Esophagus mucosa (tissue), 1 donor: ENCODE measurements around the gene LRP1B. TPM values are rescaled to one million over a fixed set of nuclear protein-coding genes. Genes with fewer than 3 reads are reported as not detected.

Source experiments
- ATAC-seq: fragments of 200-7000 bp; cut with Tn5 transposase; one replicate; pipeline ENCODE4 v1.9.1; 2020
- total RNA-seq: library from RNA; stranded (reverse); gene quantifications from one replicate; pipeline ENCODE4 v1.2.4, GENCODE V29; 2023
- donor health status: DM: yes; HTN: yes; CAD: no.

Gene LRP1B
- total RNA-seq, 1 donor from 2014 or later: 0.40 TPM

DNA sequence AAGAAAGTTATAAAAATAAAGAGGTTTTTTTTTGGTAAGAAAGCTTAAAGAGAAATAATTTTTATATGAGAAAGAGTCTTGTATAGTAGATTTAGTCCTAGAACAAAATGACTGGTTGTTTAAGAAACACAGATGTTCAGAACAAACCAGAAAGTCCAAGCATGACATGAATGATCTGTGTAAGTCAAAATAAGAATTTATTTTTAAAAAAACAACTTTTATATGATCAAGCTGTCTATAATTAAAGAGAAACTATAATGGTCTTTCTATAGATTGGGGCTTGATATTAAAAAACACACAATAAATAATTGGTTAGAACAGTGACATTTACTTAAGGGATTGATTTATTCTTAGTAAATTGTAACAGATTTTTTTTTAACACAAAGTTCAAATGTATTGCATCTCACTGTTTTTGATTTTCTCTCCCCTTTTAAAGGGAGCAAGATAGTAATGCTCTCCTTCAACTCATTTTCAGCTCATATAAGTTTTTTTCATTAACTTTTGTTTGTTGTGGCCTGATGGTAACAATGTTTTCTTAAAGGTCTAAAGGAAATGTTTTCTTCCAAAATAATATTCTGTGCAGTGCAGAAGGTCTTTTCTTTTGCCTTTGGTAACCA is 1256.8 kb downstream of the LRP1B start:
- ATAC-seq: no peak

DNA sequence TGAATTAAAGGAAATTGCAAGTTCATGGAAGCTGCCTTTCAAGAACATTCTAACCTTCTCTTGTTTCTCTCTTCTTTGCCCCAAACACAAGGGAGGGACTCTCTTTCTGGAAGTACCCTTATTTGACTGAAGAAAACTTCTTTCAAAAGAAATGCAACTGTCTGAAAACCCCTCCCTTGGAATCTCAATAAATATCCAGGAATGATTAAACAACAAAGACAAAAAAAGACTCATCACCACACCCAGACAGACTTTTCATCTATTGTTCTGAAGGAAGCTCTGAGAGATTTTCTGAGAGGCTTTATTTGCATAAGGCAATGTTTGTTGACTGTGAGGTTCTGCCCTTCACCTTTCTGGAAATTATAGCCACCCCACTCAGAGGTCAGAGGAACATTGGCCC is 1260.9 kb downstream of the LRP1B start:
- ATAC-seq: no peak

DNA sequence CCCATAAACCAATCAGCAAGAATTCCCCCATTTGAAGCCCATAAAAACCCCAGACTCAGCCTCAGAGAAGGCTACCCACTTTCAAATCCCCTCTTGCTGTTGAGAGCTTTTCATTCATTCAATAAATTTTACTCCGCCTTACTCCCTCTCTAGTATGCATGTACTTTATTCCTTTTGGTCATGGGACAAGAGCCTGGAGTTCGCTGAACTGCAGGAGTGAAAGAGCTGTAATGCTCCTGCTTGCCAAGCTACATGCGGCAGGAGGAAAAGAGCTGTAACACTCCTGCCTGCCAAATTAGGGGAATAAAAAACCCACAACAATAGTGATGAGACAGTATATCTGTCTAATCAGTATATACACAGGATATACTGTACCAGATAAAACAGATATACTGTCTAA is 1261.7 kb downstream of the LRP1B start:
- ATAC-seq: no peak

DNA sequence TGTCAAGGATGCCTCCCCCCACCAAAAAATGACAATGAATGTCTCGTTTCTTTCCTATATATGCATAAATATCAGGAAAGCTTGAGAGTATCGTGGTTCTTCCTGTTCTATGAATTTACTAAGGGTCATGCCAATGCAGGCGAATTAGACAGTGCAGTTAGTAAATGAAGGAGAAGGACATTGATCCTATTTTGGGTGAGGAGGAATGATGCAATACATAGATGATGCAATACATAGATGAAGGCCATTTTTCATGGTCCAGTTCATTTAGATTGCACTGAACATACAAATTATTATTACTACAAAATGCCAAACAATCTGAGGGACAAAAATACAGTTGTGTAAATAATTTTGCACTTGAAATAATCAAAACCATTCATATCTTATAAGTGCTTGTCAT is 1265.0 kb downstream of the LRP1B start:
- ATAC-seq: no peak

DNA sequence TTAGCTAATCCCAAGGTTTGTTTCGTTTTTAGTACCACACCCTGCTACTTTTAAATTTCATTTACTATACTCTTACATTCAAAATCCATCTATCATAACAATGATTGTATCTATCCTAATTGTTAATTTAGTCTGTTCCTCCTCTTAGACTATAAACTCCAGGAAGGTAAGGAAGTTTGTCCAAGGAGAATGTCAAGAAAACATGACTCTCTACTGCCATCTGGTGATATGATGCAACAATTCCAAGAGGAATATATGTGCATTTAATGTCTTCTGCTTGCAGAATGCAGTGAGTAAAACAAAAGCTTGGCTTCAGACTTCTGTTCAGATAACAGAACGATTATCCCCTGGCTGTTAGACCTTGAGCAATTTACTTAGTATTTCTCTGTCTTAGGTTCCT is 1267.1 kb downstream of the LRP1B start:
- no peak for ATAC-seq

DNA sequence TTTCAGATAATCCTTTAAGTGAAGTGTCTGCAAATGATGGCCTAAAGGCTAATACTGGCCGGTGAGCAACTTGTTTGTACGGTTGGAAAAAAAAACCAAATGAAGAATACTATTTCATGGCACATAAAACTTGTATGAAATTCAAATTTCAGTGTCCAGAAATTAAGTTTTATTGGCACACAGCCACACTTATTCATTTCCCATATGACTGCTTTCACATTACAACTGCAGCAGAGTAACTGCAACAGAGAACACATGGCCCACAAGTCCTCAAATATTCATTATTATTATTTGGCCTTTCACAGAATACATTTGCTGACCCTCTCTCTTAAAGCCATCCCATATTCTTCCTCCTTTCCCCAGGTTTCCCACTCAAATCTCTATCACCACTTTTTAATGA is 1268.6 kb downstream of the LRP1B start:
- ATAC-seq: no peak

DNA sequence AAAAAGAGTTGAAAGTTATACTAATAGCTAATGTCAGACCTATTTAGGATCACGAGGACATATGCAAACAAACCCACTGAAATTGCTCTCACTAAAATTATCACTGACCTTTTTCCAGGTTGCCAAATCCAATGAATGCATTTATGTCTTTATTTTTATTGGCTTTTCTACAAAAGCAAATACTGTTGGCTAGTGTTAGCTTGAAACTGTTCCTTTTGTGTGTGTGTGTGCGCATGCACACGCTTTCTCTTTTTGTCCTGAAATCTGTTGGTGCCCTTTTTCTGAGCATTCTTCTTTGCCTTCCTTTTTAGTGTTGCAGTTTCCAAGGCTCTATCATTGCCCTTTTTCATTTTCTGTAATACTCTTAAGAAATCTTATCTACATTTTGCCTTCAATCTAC is 1269.2 kb downstream of the LRP1B start:
- ATAC-seq: no peak

DNA sequence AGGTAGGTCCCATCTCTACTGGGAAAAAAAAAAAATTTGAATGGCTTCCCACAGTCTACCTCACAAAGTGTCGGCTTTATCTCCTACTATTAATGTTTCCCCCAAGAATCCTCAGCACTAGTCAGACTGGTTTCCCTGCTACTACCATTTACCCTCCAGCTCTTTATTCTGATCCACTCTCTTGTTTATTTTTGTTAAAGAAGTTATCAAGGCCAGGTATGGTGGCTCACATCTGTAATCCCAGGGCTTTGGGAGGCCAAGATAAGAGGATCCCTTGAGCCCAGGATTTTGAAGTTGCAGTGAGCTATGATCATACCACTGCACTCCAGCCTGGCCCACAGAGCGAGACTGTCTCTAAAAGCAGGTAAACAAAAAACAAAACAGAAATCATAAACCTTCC is 1275.3 kb downstream of the LRP1B start:
- ATAC-seq: no peak

DNA sequence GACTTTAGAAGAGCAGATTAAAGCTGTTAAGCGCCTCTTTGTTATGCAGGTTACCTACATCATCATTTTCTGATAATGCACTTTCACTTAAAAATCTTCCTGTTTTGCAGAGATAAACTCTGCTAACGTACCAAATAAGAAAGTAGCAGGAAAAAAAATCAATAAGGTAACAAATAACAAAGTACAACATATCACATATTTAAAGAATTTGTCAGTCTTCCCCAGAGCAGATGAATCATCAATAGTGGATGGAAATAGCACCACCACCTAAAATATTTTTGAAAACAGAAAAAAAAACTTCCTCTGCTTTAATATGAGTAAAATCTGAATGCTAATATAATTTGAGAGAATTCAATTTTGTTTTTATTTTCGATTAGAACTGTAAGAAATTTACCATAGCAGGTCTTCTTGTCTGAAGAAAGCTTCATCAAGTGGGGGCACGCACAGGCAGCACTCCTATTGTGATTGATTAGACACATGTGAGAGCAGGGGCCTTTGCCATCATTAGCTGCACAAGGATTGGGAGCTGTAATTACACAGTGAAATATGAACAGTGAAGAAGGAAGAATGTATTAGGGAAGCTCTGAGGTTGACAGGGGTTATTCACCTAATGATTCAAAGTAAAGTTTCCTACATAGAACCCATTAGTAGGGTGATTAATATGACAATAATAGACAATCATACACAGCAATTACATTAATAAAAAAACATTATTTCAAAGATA is 1279.4 kb downstream of the LRP1B start:
- ATAC-seq: no peak

DNA sequence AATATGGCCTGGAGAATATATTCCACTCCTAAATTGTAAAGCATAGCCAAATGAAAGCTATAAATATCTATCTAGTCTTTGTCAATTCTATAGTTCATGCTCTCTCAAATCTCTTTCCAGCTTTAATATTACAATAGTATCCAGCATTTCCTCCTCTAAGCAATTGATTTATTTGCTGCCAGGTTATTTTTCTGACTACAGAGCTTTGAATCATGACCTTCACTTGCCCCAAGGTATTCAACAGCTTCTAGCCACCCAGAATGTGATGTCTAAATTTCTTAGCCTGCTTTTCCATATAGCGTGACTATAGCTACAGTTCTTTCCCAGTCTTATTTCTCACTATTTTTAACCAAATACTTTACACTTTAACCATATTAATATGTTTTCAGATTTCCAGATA is 1287.6 kb downstream of the LRP1B start:
- ATAC-seq: no peak

DNA sequence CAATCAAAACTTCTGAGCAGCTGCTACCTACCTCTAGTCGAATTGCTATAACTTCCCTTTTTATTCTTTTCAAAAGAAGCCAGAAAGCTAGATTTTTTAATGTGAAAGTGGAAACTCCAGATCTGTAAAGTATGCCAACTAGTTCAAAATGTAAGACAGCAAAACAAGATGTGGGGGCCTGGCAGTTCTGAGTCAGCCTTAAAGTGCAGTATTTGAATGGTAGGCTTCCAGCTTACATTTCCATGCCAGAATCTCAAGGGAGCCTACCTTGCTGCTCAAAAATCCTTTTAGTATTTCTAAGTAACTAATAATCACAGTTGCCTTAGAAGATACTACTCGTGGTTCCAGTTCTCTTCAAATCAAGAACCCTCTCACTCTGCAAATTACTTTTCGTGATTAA is 1288.7 kb downstream of the LRP1B start:
- ATAC-seq: no peak

DNA sequence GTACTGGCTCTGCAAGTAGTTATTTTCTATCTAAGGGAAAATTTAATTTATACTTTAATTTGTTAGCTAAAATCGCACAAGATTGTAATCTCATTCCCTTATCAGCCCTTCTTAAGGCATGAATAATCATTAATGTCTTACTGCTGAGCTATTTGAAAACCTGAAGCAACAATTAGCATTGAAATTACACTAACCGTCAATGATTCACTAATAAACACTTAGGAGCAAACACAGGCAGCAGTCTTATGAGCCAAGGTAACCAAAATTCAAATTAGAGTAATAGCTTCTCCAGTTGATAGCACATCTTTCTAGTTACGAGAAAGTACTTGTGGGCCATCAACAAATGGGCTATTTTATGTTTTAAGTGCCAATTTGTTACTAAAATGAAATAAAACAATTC is 1289.7 kb downstream of the LRP1B start:
- ATAC-seq: no peak

DNA sequence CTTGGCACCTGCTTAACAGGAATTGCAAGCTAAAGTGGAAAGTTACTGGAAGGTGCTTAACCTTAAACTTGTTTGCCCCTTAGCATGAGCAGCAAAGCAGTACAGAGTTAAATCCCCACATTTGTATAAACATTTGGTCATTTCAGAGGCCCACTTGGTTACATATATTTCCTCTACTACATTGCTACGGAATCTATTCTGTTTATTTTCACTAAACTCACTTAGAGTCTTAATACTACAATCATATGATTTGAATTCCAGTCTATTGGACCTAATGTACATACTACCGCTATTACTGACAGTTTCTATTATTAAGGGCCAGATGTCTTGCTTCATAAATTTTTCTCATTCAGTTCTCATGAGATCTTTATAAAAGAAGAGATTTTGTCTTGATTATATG is 1294.0 kb downstream of the LRP1B start:
- ATAC-seq: no peak

DNA sequence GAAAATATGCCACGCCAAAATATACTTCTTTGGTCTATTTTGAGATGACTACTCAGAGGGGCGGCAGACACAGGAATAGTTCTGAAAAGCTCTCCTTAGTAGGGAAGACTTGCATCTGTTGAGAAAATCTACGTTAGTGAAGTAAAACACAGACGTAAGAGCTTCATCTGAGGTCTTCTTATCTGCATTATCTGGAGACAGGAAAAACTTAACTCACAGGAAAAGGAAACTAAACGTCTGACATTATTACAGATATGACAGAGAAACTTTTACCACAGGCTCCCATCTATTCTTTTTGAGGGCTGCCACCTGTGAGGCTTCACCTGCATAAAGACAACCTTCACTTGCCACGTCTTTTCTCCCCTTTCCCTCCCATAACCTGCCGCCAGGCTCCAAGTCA is 1295.7 kb downstream of the LRP1B start:
- ATAC-seq: no peak

DNA sequence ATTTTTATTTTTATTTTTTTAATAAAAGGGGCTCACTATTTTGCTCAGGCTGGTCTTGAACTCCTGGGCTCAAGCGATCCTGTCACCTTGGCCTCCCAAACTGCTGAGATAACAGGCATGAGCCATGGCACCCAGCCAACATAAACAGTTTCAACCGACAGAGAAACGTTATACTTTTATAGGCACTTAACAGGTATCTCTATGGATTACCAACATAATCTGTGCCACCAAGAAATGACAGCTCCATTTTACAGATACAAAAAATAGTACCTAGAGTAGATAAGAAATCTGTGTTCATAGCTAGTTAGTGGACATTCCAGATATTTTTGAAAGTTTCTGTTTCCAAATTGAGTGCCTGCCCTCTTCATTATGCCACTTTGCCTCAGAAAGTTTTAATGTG is 1316.7 kb downstream of the LRP1B start:
- no peak for ATAC-seq

DNA sequence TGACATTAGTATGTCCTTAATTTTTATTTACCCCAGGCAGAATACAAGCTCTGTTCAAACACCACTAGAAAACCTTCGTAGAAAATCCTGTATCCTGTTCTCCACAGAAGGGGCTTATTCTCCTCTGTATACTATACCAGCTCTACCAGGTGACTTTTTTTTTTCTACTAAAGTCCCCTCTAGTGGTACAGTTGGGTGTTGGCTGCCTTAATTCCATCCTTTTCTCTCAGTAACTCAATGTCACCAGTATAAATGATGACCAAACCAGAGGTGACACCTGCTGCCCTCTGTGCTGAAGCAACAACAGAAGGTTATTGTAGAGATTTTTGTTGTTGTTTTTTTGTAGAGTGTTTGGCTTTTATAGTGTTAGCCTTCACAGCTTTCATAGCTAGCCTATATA is 1322.0 kb downstream of the LRP1B start:
- ATAC-seq: no peak

DNA sequence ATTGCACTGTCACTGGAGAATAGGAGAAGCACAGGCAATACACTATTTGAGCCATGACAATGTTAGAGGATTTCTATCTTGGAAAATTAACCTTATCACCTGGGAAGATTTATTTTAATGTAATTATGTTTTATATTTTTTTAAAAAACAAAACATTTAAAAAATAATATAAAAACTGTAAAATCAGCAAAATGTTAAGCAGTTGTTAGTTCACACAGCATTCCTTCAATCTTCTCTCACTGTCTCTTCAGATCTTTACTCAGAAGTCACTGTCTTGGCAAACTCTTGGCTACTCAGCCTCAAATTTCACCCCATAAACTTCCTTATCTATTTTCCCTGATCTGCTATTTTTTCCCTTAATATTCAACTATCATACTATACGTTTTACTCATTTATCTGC is 1322.6 kb downstream of the LRP1B start:
- ATAC-seq: no peak

DNA sequence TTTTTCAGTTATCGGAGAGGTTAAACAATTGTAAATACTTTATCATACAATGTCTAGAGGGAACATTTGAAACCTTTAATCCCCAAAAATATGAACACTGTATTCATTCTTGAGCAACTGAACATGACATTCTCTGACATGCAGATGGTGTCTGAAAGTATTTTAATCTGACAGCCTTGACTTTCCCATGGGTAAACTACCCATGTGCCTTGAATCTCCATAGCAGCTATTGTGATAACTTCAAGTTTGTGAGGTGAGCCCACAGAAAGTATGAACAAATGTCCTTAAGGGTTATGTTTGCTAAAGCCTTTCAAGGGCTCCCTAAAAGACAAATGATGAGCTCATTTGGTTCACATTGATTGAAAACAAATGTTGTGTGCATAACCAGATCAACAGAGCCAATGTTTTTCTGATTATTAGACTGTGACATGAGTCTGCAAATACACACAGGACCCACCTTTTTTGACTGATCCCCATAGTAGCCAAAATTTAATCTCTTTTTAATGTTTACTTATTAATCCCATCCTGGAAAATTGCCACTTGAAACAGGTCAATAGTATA is 1326.0 kb downstream of the LRP1B start:
- ATAC-seq: no peak

DNA sequence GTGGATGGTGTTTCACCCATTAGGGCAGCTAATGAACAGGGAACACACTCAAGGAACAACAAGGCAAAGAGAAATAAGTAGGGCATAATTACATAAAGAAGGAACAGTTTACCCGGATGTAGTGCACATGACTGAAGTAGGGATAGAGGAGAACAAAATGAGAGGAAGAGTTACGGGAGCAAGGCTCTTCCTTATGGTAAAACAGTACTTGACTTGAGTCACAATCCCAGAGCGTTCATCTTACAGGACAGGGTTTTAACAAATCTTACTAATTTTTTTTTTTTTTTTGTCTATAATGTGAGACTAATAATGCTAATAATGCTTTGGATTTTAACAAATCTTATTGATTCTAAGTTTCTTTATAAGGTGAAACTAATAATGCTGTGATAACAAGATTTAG is 1329.5 kb downstream of the LRP1B start:
- ATAC-seq: no peak

DNA sequence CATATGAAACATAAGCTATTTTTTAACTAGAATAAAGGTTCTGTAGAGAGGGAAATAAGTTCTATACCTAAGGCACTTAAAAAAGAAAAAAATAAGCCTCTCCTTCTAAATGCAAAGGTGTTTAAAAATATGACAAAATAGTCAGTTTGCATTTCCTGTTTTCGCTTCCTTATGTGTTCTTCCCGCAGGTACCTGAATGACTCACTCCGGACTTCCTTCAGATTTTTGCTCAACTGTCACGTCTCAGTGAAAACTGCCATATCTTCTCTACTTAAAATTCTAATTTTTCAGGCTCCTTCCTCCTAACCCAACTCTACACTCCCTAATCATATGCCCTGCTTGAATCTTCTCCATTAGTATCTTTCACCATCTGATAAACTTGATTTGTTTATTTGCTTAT is 1333.1 kb downstream of the LRP1B start:
- ATAC-seq: no peak

DNA sequence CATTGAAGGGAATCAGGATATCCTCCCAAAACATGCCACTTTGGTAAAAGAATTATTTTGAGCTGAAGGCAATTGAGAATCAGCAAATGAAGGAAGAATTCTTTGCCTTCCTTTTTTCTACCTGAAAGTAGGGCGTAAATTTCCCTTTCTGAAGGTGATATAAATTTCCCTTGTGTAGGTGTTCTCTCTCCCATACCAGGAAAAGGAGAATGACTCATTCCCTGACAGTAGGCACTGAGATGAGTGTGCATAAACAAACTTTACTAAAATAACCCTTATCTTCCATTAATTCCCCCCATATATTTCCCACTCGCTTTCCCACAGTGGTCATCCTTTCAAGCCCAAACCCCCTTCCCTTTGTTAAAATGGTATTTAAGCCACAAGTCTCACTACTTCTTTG is 1339.0 kb downstream of the LRP1B start:
- no peak for ATAC-seq

DNA sequence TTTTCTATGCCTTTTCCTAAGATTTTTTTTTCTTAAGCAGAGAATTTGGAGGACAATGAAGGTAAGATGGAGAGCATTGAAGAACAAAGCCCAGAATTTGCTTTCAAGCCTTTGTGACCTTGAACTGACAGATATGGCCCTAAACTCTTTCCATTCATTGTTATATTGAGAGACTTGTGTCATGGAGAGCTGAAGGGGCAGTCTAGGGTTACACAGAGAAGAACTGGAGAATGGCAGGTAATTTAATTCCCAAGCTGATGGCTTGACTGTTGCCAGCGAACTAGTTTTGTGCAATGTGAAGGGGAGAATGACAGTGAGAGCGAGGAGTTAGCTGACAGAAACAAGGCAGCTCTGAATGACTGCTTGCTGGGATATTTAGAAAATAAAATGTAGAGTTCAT is 1344.2 kb downstream of the LRP1B start:
- no peak for ATAC-seq

DNA sequence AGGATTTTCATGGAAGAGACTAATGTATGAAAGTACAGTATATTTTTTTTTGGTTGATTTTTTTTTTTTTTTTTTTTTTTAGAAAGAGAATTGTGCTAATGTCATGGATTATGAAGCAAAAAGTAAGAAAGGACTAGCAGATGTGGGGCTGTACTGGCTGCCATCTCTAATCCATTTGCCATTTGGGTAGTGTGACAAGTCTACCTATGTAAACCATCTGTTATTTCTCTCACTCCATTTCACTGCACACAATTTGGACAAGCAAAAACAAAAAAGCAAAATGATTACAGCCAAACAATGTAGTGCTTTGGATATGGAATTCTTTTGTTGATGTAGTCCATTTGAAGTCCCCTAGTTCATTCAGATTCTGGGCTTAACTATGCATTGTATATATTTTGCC is 1355.4 kb downstream of the LRP1B start:
- no peak for ATAC-seq

DNA sequence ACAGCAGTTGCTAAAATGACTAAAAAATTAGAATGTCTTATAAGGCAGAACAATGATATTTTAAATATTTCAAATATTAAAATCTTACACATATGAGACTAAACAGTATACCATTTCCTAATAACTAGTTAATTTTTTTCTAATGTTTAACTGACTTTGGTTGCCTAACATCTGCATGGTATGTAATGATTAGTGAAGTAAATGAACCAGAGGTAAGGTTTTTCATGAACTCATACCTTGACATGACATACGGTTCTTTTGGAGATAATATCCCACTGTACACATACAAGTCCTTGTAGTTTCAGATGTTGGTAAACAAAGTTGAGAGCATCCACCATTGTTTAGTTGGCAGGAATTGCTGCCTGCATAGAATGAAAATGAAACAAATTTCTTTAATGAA is 1360.2 kb downstream of the LRP1B start:
- ATAC-seq: no peak

DNA sequence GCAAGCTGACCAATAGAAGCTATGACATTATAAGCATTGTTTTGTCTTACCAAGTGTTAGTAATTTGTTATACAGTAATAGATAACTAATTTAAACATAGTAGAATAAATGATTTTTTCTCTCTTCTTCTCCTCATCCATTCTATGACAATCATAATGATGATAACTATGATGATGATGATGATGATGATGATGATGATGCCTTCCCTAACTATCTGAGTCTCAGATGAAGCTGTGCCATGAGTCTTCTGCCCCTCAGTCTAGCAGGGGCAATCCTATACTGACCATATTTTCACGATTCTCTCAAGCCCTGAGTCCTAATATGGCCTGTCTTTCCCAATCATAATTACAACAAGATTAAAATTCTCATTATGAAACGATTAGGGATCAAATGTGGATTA is 1369.0 kb downstream of the LRP1B start:
- no peak for ATAC-seq
